CD8-positive, alpha-beta memory T cell (primary cell): Measurements from ENCODE around the gene MVK. TPM values are rescaled to one million over a fixed set of nuclear protein-coding genes. Genes with fewer than 3 reads are reported as not detected.

ENCODE experiments used
- CTCF ChIA-PET: fragments of 350-600 bp; sonication (Branson Sonifier 250); formaldehyde crosslinking; loops from one replicate; lab custom pipeline; 2021; ENCODE audit warnings: antibody characterized with exemption; lab: Charles Lee
- POLR2A ChIA-PET: fragments of 350-600 bp; sonication (Branson Sonifier 250); formaldehyde crosslinking; loops from one replicate; lab custom pipeline; 2021; ENCODE audit warnings: antibody characterized with exemption; lab: Charles Lee
- DNase-seq, 5 donors: peaks; one replicate each; pipeline versions ENCODE4 v3.0.0 to v3.0.0-alpha.2; 2020 to 2022; ENCODE audit warnings: mixed read lengths in 1 of 5
- H3K27ac ChIP-seq: one replicate; pipeline ENCODE4 v1.7.0; 2013; ENCODE audit warnings: low read depth, mild to moderate bottlenecking, low read length, moderate library complexity
- H3K27me3 ChIP-seq: 2 replicates; pipeline ENCODE4 v1.7.0; 2013; ENCODE audit warnings: low read length, mild to moderate bottlenecking; ENCODE audit not compliant: insufficient read depth, poor library complexity, severe bottlenecking
- H3K36me3 ChIP-seq: 2 replicates; pipeline ENCODE4 v1.7.0; 2013; ENCODE audit warnings: mild to moderate bottlenecking, low read length, moderate library complexity; ENCODE audit not compliant: insufficient read depth
- H3K4me1 ChIP-seq: 2 replicates; pipeline ENCODE4 v1.7.0; 2013; ENCODE audit warnings: mild to moderate bottlenecking, low read length, moderate library complexity; ENCODE audit not compliant: insufficient read depth
- H3K4me3 ChIP-seq: 2 replicates; pipeline ENCODE4 v1.7.0; 2013; ENCODE audit warnings: mild to moderate bottlenecking, low read length
- H3K9me3 ChIP-seq: 2 replicates; pipeline ENCODE4 v1.7.0; 2013; ENCODE audit warnings: mild to moderate bottlenecking, low read length
- H3K27ac Mint-ChIP-seq, 8 donors: one replicate each; pipeline ENCODE4 v1.8.0; 2020 to 2021; ENCODE audit warnings: mixed read lengths in 8 of 8, mild to moderate bottlenecking in 6 of 8, inconsistent platforms in 3 of 8, moderate library complexity in 3 of 8
- H3K27me3 Mint-ChIP-seq, 2 donors: one replicate each; pipeline ENCODE4 v1.8.0; 2020 to 2021; ENCODE audit warnings: mixed read lengths in 2 of 2, mild to moderate bottlenecking in 1 of 2, moderate library complexity in 1 of 2
- H3K36me3 Mint-ChIP-seq, 3 donors: one replicate each; pipeline ENCODE4 v1.8.0; 2020 to 2021; ENCODE audit warnings: mixed read lengths in 3 of 3, inconsistent platforms in 1 of 3, mild to moderate bottlenecking in 1 of 3
- H3K4me1 Mint-ChIP-seq, 3 donors: one replicate each; pipeline ENCODE4 v1.8.0; 2020 to 2021; ENCODE audit warnings: mixed read lengths in 3 of 3, inconsistent platforms in 1 of 3, mild to moderate bottlenecking in 1 of 3
- H3K4me3 Mint-ChIP-seq, 7 donors: one replicate each; pipeline ENCODE4 v1.8.0; 2020 to 2021; ENCODE audit warnings: mixed read lengths in 7 of 7, mild to moderate bottlenecking in 6 of 7, moderate library complexity in 4 of 7, inconsistent platforms in 2 of 7
- H3K9me3 Mint-ChIP-seq, 5 donors: one replicate each; pipeline ENCODE4 v1.8.0; 2020 to 2022; ENCODE audit warnings: mixed read lengths in 5 of 5, mild to moderate bottlenecking in 3 of 5, moderate library complexity in 2 of 5, inconsistent platforms in 1 of 5
- polyA plus RNA-seq: library from polyadenylated mRNA; unstranded; fragments of 300-500 nt; fragmentation: Illumina TruSeq; gene quantifications from one replicate; pipeline ENCODE4 v1.2.3, GENCODE V29; 2021
- total RNA-seq, 2 experiments: library from RNA; stranded (reverse); gene quantifications; one replicate each; pipeline ENCODE4 v1.2.3, GENCODE V29; 2021

The MVK gene
- total RNA-seq = 10 to 100 TPM; 14.2 to 15.8 TPM
- polyA plus RNA-seq = 2.6 TPM

DNA sequence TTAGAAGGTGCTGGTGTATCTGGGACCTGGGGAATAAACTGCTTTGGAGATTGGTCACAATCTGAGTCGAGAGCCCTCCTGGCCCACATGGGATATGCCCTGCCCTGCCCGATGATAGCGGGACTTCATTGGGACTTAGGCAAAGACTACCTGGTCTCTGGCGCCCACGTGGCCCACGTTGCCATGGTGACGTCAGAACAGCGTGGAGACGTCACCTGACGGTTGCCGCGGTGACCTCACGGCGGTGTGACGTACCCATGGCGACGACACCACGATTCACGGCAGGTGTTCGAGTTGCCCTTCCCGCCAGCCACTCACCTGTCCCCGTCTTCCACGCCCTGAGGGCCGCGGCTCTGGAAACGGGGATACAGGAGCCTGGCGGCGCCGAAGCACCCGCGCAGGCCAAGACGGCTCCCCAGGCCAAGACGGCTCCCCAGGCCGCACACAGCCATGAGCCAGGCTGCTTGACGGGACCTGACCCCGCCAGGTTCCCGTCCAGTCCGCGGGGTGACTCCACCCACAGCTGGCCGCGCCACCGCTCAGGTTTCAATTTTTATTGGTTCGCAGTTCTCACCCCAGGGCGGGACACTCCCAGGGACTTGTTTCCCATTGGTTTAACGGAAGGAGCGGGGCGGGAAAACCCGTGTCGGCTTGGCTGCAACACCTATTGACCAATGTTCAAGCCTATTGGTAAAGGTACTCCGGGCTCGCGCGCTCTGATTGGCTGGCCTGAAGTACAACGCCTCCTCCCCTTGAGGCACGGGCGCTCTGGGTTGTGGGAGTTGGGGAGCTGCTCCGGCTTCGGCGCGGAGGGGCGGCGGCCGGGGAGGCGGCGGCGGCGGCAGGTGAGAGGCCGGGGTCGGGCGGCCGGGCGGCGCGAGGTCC, at the start of gene MVK, which contains the start of gene MMAB:
Gene MVK, plus strand, starts transcription at position 766 of the 885 bp plus-strand sequence. CDS start 1,029 bp downstream, outside the sequence.
Gene MMAB, minus strand, starts transcription at position 476 of the 885 bp plus-strand sequence. Its CDS starts 24 bp downstream, at position 452.
- ChIA-PET CTCF (interaction anchor here (0.9 to 1.1 kb wide), 3 partner anchors 17 to 280 kb away, joined by 3 to 4 read pairs (median 3); no protein-coding TSS in a partner anchor), POLR2A (interaction anchor here (0.7 kb wide), 1 partner anchor 418 kb away, joined by 5 read pairs; no protein-coding TSS in a partner anchor)
- peak within 1 kb of the TSS; percentile 85 for H3K4me3 ChIP-seq
- H3K9me3 ChIP-seq = no peaks in the 10 kb centered on the region
- Mint-ChIP-seq H3K4me3 (peak within 1 kb of the TSS; percentile 88 to 98 (median 90)), H3K36me3 (peaks cover 0 to 48% (median 7%) of the 10 kb centered on the region in 3 donors), H3K27ac (peak within 1 kb of the TSS; percentile 96 to 99 (median 98)), H3K9me3 (no peaks in the 10 kb centered on the region), H3K4me1 (peaks cover 24 to 32% (median 26%) of the 10 kb centered on the region in 3 donors), H3K27me3 (peaks cover 0 to 3% of the 10 kb centered on the region in 2 donors)
- H3K4me1 ChIP-seq = peaks cover 15% of the 10 kb centered on the region
- H3K36me3 ChIP-seq = peaks cover 6% of the 10 kb centered on the region
- H3K27ac ChIP-seq = peak within 1 kb of the TSS; percentile 95
- no peaks in the 10 kb centered on the region for H3K27me3 ChIP-seq
- DNase-seq = peak; percentile 95 to 99 (median 99)

DNA sequence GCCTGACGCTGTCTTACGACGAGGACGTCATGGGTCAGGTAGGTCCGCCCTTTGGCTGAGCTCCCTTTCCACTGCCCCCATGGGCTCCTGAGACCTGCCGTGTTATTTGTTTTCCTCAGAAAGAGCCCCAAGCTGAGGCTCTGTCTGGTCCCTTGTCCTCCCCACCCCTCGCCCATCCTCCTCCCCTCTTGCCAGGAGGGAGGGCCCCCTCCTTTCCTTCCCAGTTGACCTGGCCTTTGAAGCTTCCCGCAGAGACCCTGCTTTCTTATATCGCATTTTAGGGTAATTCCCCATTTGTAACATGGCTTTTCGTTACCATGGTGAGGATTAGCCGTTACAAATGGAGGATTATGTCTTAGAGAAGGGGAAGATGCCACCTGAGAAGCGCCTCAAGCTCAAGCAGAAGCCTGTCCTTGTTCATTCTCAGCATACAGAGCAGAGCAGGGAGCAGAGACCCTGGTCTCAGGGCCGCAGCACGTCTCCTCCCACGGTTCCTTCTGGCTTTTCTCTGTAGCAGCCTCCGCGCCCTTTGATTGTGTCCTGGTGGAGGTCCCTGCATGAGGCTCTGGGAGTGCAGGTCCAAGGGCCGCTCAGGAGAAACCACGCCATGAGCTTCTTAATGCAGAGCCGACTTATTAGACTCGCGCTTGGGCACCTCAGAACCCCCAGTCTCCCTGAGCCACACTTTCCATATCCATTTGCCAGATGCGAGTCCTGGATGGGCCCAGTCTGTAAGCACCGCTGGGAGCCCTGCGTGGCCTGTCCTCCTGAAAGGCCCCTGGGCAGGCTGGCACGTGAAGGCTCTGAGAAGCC, 48.9 kb upstream of the MVK start:
- Mint-ChIP-seq H3K27me3 (peaks cover 0 to 2% of the 10 kb centered on the region in 2 donors), H3K9me3 (no peaks in the 10 kb centered on the region), H3K27ac (no peak overlapping the region), H3K4me1 (no peaks in the 10 kb centered on the region), H3K4me3 (no peak overlapping the region), H3K36me3 (peaks cover 2 to 92% (median 24%) of the 10 kb centered on the region in 3 donors)
- Histone ChIP-seq H3K4me3 (no peak overlapping the region), H3K36me3 (peaks cover 37% of the 10 kb centered on the region), H3K27me3 (no peaks in the 10 kb centered on the region), H3K9me3 (no peaks in the 10 kb centered on the region), H3K27ac (no peak overlapping the region), H3K4me1 (no peaks in the 10 kb centered on the region)
- ChIA-PET POLR2A (no interaction called here), CTCF (interaction anchor here (1.8 kb wide), 1 partner anchor 321 kb away, joined by 4 read pairs; no protein-coding TSS in a partner anchor)
- DNase-seq = no peak

DNA sequence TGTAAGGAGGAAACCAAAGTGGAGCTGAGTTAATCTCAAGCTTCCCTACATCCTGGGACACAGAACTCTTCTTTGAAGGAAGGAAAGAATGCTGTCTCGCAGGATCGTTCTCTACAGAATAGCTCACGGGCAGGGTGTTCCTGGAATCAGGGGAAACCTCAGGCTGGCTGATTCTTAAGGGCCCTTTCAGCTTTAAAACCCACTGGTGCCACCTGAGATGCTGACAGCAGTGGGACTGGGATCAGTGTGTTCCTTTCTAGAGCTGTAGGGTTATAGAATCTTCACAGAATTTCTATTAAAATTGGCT, 48.4 kb upstream of the MVK start:
- Mint-ChIP-seq H3K27ac (no peak overlapping the region), H3K27me3 (peaks cover 0 to 2% of the 10 kb centered on the region in 2 donors), H3K36me3 (peaks cover 0 to 92% (median 25%) of the 10 kb centered on the region in 3 donors), H3K4me1 (no peaks in the 10 kb centered on the region), H3K4me3 (no peak overlapping the region), H3K9me3 (no peaks in the 10 kb centered on the region)
- no peak overlapping the region for H3K4me3 ChIP-seq
- no peaks in the 10 kb centered on the region for H3K9me3 ChIP-seq
- no peaks in the 10 kb centered on the region for H3K4me1 ChIP-seq
- peaks cover 32% of the 10 kb centered on the region for H3K36me3 ChIP-seq
- H3K27me3 ChIP-seq = no peaks in the 10 kb centered on the region
- POLR2A ChIA-PET = no interaction called here
- no peak overlapping the region for H3K27ac ChIP-seq
- DNase-seq = no peak
- CTCF ChIA-PET = interaction anchor here (1.8 kb wide), 1 partner anchor 320 kb away, joined by 4 read pairs; no protein-coding TSS in a partner anchor

DNA sequence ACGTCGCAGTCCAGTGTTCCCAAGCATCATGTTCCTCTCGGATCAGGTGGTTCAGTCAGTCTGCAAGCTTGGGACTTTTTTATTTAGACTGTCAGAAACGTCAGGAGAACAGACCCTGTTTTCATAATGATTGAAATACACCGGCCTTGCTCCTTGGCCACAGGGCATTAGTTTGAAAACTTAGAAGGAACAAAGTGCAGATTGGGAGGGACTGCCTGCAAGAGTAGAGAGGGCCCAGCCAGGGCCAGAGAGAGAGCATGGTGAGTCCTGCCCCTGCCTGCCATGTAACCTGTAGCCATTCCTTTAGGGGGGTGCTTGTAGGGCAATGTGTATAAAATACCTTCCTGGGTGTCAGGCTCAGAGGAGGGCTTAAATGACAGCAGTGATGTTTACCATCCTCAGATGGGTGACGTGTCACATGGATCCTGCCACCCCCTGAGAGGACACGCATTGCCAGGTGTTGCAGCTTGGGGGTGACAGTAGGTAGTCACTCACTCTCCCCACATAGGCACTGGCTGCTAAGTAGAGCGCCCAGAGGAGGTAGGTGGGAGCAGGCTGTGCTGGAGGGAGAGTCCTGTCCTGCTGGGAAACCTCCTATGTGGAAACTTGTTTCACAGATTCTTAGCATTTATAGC, 46.0 kb upstream of the MVK start:
- no peaks in the 10 kb centered on the region for H3K9me3 Mint-ChIP-seq
- H3K36me3 ChIP-seq = peaks cover 26% of the 10 kb centered on the region

DNA sequence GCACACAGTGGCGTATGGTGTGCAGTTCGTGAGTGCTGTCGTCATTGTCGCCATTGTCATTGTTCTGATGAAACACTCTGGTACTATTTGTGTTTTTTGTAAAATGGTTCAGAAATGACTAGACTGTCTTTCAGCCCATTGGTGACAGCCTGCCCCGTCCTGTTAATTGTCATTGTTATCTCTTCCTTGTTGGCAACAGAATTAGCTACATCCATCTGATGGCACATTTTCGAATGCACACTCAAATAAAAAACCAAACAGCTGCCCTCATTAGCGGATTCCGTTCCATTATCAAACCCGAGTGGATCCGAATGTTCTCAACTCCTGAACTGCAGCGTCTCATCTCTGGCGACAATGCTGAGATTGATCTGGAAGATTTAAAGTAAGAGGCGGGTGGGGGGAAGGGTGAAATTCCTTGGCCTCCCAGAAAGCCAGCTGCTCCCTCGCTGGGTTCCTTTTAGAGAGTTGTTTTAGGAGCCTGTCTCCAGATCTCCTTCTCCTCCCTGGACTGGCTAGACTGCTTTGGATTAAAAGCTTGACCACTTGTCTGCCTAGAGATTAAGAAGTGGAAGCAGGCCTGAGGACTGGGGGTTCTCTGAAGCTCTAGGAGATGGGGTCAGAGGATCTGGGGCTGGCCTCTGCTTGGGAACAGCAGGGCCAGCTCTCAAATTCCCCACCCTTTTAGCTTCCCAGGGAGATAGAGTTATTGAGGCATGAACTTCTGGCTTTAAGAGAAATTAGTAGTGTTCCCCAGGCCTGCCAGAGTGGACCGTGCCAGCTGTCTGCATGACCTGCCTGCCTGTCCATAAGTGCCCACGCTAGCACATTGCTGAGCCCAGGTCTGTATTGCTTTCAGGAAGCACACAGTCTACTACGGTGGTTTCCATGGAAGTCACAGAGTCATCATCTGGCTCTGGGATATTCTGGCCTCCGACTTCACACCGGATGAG, 43.6 kb upstream of the MVK start:
- Mint-ChIP-seq H3K4me3 (no peak overlapping the region), H3K36me3 (peaks cover 0 to 91% (median 13%) of the 10 kb centered on the region in 3 donors), H3K27ac (no peak overlapping the region), H3K9me3 (no peaks in the 10 kb centered on the region), H3K4me1 (no peaks in the 10 kb centered on the region), H3K27me3 (peaks cover 0 to under 1% of the 10 kb centered on the region in 2 donors)
- Histone ChIP-seq H3K4me3 (no peak overlapping the region), H3K27me3 (no peaks in the 10 kb centered on the region), H3K9me3 (no peaks in the 10 kb centered on the region), H3K36me3 (peaks cover 25% of the 10 kb centered on the region), H3K4me1 (no peaks in the 10 kb centered on the region), H3K27ac (no peak overlapping the region)
- no peak for DNase-seq
- ChIA-PET POLR2A (no interaction called here), CTCF (interaction anchor here (0.7 to 1.1 kb wide), 2 partner anchors 11 to 42 kb away, joined by 3 read pairs; no protein-coding TSS in a partner anchor)

More for the DNA sequence above, 46.0 kb upstream of the MVK start:
- Mint-ChIP-seq H3K27me3 (peaks cover 0 to 2% of the 10 kb centered on the region in 2 donors), H3K4me1 (no peaks in the 10 kb centered on the region), H3K36me3 (peaks cover 0 to 91% (median 13%) of the 10 kb centered on the region in 3 donors), H3K4me3 (no peak overlapping the region), H3K27ac (peak overlapping the region in 4 of 8 donors; percentile 6 to 55 (median 22))
- Histone ChIP-seq H3K9me3 (no peaks in the 10 kb centered on the region), H3K4me3 (no peak overlapping the region), H3K27ac (no peak overlapping the region), H3K4me1 (no peaks in the 10 kb centered on the region), H3K27me3 (no peaks in the 10 kb centered on the region)
- ChIA-PET CTCF (interaction anchor here (1.1 to 1.3 kb wide), 2 partner anchors 70 to 248 kb away, joined by 3 read pairs; no protein-coding TSS in a partner anchor), POLR2A (no interaction called here)
- no peak for DNase-seq

DNA sequence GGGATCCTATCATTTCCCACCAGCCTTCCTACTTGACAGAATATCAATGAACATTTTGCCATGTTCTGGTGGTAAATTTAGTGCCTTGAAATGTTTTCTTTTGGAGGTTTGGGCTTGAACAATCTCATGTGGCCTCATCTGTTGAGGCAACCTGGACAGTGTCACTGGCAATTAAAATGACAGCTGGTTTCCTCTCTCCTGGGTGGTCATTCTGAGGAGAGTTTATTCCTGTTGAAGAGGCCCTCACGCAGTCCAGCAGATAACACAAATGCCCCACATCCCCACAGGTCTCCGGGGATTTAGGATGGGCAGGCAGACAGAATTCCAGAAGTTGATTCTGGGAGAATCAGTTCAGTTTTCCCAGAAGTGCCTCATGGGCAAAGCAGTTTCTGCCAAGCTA, 42.2 kb upstream of the MVK start:
- Histone ChIP-seq H3K4me3 (no peak overlapping the region), H3K27ac (no peak overlapping the region), H3K36me3 (peaks cover 15% of the 10 kb centered on the region), H3K27me3 (no peaks in the 10 kb centered on the region), H3K4me1 (no peaks in the 10 kb centered on the region), H3K9me3 (no peaks in the 10 kb centered on the region)
- peaks cover 0 to 2% of the 10 kb centered on the region in 2 donors for H3K27me3 Mint-ChIP-seq
- no peaks in the 10 kb centered on the region for H3K9me3 Mint-ChIP-seq
- no peak overlapping the region for H3K4me3 Mint-ChIP-seq
- ChIA-PET CTCF (no interaction called here), POLR2A (no interaction called here)
- no peaks in the 10 kb centered on the region for H3K4me1 Mint-ChIP-seq
- no peak for DNase-seq
- H3K27ac Mint-ChIP-seq = no peak overlapping the region
- peaks cover 0 to 89% (median 15%) of the 10 kb centered on the region in 3 donors for H3K36me3 Mint-ChIP-seq
